Retina (tissue), 1 donor: ENCODE results near the gene LACTBL1.
"Not testable (repeated sequence)": the region's sequence is repeated elsewhere in the genome, so short reads cannot be mapped to it uniquely, and the experiment has no call there.

ENCODE experiments used
- DNase-seq: peaks from one replicate; pipeline ENCODE4 v3.0.0-alpha.2; 2016

LACTBL1 gene

GRCh38 chr1:22976127-22976460 lies 3.4 kb upstream of the LACTBL1 start:
- no peak for DNase-seq

- DNase-seq, result no peak
Measured at GRCh38 chr1:22975694-22976093, 3.0 kb upstream of the LACTBL1 start.

DNA sequence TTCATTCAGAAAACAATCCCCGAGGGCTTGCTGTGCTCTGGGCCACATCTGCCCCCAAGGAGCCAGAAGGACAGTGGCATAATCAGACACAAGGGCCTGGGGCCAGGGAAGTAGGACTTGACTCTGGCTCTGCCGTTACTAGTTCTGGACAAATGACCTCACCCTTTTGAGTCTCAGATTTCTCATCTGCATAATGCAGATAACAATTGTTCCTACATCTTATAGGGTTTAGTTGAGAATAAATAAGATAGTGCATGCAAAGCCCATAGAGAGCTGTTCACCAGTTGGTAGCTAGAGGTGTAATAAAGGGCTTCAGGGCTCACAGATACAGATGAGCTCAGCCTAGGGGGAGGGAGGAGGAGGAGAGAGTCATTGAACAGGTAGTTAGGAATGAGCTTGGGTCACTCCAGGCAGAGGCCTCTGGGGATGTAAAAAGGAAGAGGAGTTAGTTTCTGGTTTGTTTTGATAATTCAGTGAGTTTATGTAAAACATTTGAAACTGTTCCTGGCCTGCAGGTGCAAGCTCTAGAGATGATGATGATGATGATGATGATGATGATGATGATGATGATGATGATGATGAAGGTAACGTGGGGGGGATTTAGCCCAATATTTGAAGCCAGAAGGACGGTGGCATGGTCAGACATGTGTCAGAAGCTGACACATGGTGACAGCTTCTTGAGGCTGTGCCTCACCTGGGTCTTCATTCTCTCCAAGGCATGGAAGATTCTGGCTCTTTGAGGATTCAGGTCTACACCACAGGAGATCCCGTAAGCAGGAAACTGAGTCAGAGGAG lies 858 bp downstream of the LACTBL1 start:
- DNase-seq, result no peak

- DNase-seq, result no peak
Measured at GRCh38 chr1:22971161-22971560, 1.5 kb downstream of the LACTBL1 start.

DNA sequence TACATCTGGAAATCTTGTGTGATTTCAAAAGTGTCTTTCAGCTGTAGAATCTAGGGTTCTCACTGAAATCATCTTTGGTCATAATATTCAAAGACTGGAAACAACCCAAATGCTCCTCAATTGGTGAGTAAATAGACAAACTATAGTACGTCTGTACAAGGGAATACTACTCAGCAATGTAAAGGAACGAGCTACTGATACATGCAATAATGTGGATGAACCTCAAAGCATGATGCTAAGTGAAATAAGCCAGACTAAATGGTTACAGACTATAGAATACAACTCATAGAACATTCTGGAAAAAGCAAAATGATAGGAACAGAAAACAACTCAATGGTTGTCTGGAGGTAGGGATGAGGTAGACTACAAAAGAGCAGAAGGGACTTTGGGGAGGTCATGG lies 2.6 kb downstream of the LACTBL1 start:
- no peak for DNase-seq

GRCh38 chr1:22969304-22969709 lies 3.4 kb downstream of the LACTBL1 start:
- no peak for DNase-seq

GRCh38 chr1:22967833-22968232 lies 4.8 kb downstream of the LACTBL1 start:
- DNase-seq, result no peak

DNA sequence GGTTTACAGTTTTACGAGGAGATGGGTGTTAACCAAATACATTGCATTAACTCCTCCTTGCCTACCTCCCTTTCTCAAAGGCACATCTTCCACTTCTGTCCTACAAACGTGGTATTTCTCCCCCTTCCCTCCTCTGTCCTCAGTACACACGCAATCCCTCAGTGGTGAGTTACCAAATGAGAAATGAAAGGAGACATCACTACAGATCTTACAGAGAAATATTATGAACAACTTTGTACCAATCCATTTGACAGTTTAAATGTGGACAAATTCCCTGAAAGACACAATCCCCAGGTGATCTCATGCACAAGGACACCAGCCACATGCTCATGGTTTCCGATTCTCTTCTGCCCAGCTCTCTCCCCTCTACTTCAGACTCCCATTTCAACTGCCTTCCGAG lies 6.4 kb downstream of the LACTBL1 start:
- DNase-seq, result no peak

DNA sequence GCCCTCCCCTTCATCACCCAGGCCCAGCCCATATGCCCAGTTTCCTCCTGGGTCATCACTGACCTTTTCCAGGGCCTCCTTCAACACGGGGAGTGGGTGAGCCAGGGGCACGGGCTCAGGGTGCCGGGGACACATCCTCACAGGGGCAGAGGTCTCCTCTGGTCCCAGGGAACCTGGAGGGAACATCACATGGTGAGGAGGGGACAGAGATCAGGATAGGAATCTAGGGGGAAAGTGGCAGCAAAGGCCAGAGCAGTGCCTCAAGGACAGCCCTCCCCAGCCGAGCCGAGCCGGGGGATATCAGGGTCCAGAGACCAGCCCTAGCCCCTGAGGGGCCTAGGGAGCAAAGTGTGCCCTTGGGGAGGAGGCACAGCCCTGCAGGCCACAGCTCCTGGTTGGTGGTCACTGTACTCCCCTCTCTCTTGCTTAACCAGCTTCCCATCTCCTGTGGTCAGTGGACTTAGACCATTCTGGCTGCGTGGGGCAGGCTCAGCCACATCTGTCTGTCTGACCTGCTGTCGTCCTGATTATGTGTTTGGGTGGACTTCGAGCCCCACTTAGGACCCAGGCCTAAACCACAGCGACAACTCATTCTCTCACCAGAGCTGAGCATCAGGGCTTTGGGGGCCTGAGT lies 9.5 kb downstream of the LACTBL1 start:
- DNase-seq, result no peak

DNA sequence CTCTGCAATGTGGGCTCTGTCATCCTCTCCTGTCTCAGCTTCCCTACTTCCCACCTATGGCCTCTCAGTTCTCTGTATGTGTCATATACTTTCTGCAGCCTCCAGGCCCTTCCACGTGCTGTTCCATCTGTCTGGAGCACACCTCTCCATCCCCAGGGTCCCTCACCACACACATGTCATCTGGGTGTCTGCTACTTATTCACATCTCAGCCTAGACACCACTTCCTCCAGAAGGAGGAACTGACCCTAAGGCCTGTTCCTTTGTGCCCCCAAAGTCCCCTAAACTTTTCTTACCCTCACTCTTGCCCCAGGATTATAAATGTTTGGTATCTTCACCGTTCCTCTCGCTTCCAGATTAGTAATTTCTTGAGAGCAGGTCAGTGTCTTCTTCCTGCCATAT lies 10.1 kb downstream of the LACTBL1 start:
- DNase-seq, result no peak

DNA sequence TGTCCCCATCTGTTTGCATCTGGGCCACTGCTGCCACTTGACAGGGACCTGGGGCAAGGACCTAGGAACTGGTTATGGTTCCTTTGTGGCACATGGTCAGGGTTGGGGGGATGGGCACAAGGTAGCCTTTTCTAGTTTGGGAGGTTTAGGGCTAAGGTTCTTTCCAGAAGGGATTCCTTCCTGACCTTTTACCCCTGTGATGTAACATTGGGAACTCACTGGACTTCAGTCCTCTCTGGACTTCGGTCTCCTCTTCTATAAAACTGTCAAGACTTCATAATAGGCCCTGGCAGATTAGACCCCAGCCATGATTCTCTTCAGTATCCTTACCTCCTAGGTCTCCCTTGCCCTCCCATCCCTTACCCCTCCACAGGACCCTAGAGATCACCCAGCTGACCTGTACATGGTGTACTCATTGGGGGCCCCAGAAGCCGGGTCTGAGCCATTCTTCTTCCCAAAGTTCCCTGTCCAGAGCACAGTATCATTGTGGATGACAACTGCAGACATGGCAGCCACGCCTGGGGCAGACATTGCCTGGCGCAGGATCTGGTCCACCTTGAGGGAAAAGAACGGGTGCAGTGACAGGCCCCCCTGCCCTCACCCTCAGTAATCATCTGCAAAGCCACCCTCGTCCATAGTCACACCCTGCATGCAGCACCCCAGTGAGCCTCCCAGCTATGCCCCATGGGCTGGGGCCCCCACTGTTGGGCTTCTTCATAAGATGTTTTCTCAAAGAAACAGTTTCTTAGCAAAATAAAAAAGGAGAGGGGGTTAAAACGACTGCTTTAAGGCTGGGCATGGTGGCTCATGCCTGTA lies 12.9 kb downstream of the LACTBL1 start:
- no peak for DNase-seq

GRCh38 chr1:22958556-22958955 lies 14.1 kb downstream of the LACTBL1 start:
- DNase-seq, result no peak

GRCh38 chr1:22957066-22957465 lies 15.6 kb downstream of the LACTBL1 start:
- no peak for DNase-seq

GRCh38 chr1:22955146-22955545 lies 17.5 kb downstream of the LACTBL1 start:
- no peak for DNase-seq

DNA sequence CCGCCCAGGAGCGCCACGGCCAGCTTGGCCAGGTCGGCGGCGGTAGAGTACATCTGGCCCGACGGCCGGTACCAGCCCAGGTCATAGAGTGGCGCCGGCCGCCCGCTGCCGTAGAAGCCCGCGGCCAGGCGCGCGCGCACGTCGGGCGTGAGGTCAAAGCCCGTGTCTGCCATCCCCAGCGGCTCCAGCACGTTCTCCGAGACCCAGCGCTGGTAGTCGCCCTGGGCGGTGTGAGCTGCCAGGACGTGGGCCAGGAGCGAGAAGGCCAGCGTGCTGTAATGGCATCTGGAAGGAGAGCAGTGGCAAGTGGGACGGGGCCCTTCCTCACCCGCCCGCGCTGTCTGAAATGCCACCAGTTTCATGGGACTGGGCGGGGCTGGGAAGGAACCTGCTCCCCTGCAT lies 18.9 kb downstream of the LACTBL1 start:
- peak; percentile 41 for DNase-seq

GRCh38 chr1:22953057-22953739 lies 19.5 kb downstream of the LACTBL1 start:
- peak; percentile 50 for DNase-seq

DNA sequence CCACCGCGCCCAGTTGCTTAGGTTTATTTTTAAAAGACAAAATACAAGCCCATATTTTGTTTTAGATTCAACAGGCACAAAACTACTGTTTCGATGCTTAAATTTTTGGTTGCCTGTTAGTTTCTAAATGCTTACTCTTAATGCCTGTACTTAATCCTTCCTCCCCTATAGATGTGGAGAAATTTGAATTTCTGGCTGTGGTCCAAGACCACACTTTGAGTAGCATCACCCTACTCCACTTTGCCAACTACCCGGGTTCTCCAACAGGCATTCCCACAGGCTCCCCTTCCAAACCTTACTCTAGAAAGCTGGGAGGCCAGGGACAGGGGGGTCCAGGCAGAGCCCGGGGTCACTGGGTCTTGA lies 20.0 kb downstream of the LACTBL1 start:
- no peak for DNase-seq

- DNase-seq, result peak; percentile 59
Measured at GRCh38 chr1:22951796-22952195, 20.9 kb downstream of the LACTBL1 start.

- no peak for DNase-seq
Measured at GRCh38 chr1:22949822-22950331, 22.8 kb downstream of the LACTBL1 start.

- not testable (repeated sequence) for DNase-seq
Measured at GRCh38 chr1:22945171-22945570, 27.5 kb downstream of the LACTBL1 start.

DNA sequence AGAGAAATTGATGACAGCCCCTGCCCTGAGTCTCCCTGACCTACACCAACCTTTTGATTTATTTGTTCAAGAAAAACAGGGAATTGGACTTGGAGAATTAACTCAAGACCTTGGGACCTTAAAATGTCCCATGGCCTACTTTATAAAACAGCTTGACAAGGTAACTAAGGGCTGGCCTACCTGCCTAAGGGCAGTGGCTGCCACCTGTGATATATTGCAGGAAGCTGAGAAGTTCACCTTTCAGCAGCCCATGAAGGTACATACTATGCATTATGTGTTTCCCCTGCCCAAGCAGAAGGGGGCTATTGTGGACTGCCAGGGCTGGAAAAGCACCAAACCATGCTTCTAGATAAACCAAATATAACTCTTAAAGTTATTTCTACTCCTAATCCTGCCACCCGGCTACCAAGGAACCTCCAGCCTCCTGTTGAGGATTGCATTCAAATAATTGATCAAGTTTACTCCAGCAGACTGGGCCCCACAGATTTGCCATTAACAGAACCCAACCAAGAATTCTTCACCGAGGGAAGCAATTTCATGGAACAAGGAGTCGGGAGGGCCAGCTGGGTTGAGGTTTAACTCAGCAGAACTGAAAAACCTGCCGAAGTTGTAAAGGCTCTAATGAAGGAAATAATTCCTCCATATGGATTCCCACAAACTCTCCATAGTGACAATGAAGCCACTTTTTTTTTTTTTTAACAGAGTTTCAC lies 28.2 kb downstream of the LACTBL1 start:
- no peak for DNase-seq

- DNase-seq, result no peak
Measured at GRCh38 chr1:22941257-22941656, 31.4 kb downstream of the LACTBL1 start.
